GM20000 (cell line): Measurements from ENCODE around the gene SH3PXD2A.
"Not testable (repeated sequence)": the region's sequence is repeated elsewhere in the genome, so short reads cannot be mapped to it uniquely, and the experiment has no call there.

Source experiments
- DNase-seq: peaks from one replicate; pipeline ENCODE4 v3.0.0; 2012; ENCODE audit warnings: low spot score
- TF ChIP-seq, protein P1 (sequence below): IDR thresholded peaks from 2 replicates; pipeline ENCODE4 v1.5.1; 2012; ENCODE audit warnings: mild to moderate bottlenecking, control low read depth; ENCODE audit errors: extremely low read depth, missing control alignments

Gene SH3PXD2A

DNA sequence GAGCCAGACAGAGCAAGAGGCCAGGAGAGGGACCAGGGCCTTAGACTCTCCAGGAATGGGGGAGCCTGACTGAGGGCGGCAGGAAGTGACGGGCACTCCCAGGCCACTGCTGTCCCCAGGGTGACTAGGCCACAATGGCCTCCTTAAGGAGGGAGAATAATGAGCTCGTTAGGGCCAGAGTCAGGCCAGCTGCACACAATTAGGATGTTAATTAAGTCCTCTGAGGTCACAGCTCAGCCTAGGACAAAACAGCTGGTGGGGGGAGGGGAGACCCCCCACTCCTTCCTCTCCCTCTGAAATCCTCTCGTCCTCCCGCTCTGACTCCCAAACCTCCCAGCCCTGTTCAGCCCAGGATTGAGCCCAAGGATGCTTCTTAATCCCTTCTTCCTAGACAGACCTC lies 218.9 kb downstream of the SH3PXD2A start:
- TF ChIP-seq, protein P1, sequence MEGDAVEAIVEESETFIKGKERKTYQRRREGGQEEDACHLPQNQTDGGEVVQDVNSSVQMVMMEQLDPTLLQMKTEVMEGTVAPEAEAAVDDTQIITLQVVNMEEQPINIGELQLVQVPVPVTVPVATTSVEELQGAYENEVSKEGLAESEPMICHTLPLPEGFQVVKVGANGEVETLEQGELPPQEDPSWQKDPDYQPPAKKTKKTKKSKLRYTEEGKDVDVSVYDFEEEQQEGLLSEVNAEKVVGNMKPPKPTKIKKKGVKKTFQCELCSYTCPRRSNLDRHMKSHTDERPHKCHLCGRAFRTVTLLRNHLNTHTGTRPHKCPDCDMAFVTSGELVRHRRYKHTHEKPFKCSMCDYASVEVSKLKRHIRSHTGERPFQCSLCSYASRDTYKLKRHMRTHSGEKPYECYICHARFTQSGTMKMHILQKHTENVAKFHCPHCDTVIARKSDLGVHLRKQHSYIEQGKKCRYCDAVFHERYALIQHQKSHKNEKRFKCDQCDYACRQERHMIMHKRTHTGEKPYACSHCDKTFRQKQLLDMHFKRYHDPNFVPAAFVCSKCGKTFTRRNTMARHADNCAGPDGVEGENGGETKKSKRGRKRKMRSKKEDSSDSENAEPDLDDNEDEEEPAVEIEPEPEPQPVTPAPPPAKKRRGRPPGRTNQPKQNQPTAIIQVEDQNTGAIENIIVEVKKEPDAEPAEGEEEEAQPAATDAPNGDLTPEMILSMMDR = no peak
- DNase-seq = no peak

DNA sequence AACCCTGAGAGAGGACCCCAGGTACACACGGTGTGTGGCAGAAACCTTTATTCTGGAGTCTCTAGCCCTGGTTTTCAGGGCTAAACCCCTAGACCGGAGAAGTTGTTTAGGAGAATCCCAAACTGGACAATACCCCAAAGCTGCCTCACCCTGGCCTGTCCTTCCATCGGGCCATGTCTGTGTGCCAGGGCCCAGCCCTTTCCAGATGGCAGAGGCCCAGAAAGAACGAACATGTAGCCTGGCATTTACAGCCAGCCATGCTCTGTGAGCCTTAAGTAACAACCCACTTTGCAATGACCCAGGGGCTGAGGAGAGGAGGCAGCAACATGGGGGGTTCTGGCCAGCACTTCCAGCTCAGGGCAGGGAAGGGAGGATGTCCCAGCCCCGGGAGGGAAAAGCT lies 219.8 kb downstream of the SH3PXD2A start:
- DNase-seq = no peak
- TF ChIP-seq, protein P1 = no peak

DNA sequence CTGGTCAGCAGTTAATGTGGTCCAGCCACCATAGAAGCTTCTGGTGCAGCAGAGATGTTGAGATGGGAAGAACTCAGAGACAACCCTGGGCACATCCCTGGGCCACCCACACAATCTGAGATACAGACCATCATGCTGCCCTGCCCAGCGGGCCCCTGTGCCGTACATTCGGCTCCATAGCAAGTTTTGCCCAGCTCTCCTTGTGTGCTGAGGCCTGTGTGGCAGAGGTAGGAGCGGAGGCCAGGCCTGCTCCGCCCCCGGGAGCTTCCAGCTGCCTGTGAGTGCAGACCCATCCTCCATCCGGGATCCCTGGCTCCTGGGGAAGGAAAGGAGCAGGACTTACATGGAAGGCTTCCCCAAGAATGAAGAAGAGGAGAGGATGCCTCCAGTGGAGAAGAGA lies 221.5 kb downstream of the SH3PXD2A start:
- no peak for DNase-seq
- TF ChIP-seq, protein P1 = no peak

GRCh38 chr10:103632871-103633270 lies 222.5 kb downstream of the SH3PXD2A start:
- not testable (repeated sequence) for DNase-seq

GRCh38 chr10:103632247-103632642 lies 223.1 kb downstream of the SH3PXD2A start:
- TF ChIP-seq, protein P1 = no peak
- no peak for DNase-seq

GRCh38 chr10:103630156-103630555 lies 225.2 kb downstream of the SH3PXD2A start:
- no peak for DNase-seq
- TF ChIP-seq, protein P1 = no peak

GRCh38 chr10:103629581-103629980 lies 225.8 kb downstream of the SH3PXD2A start:
- TF ChIP-seq, protein P1 = no peak
- DNase-seq = no peak

- TF ChIP-seq, protein P1 = no peak
- no peak for DNase-seq
Observed at GRCh38 chr10:103627893-103628292, 227.5 kb downstream of the SH3PXD2A start.
